Endothelial cell (in vitro differentiated cells): Measurements from ENCODE around the gene CHURC1. TPM values are rescaled to one million over a fixed set of nuclear protein-coding genes. Genes with fewer than 3 reads are reported as not detected.
A peak's percentile ranks its signal among the peaks of the same experiment; 100 is the strongest.

Source experiments
- DNase-seq: peaks from one replicate; pipeline ENCODE4 v3.0.0; 2021; ENCODE audit warnings: low spot score
- H3K27ac Mint-ChIP-seq: one replicate; pipeline ENCODE4 v1.8.0; 2021; ENCODE audit warnings: mixed read lengths, inconsistent platforms; ENCODE audit not compliant: unreplicated experiment
- H3K27me3 Mint-ChIP-seq: one replicate; pipeline ENCODE4 v1.8.0; 2021; ENCODE audit warnings: mild to moderate bottlenecking, moderate library complexity, mixed read lengths, inconsistent platforms; ENCODE audit not compliant: unreplicated experiment
- H3K36me3 Mint-ChIP-seq: one replicate; pipeline ENCODE4 v1.8.0; 2021; ENCODE audit warnings: mild to moderate bottlenecking, low read depth, mixed read lengths, inconsistent platforms; ENCODE audit not compliant: unreplicated experiment
- H3K4me1 Mint-ChIP-seq: one replicate; pipeline ENCODE4 v1.8.0; 2021; ENCODE audit warnings: mild to moderate bottlenecking, mixed read lengths, inconsistent platforms; ENCODE audit not compliant: unreplicated experiment
- H3K4me3 Mint-ChIP-seq: one replicate; pipeline ENCODE4 v1.8.0; 2021; ENCODE audit warnings: mild to moderate bottlenecking, mixed read lengths, inconsistent platforms; ENCODE audit not compliant: unreplicated experiment
- H3K9me3 Mint-ChIP-seq: one replicate; pipeline ENCODE4 v1.8.0; 2021; ENCODE audit warnings: mixed read lengths, inconsistent platforms; ENCODE audit not compliant: unreplicated experiment
- CTCF ChIP-seq: fragments of 200-600 bp; sonication (generic); IDR thresholded peaks from one replicate; pipeline ENCODE4 v1.5.0; 2021; ENCODE audit warnings: antibody characterized with exemption; ENCODE audit not compliant: unreplicated experiment
- total RNA-seq: library from RNA; stranded (reverse); fragmentation: NEBNext Ultra II Directional; extraction: Animal tissue kit (Norgen Biotek cat#: 25700); gene quantifications from one replicate; pipeline ENCODE4 v1.2.1, GENCODE V29; 2021; ENCODE audit not compliant: unreplicated experiment

CHURC1 gene
- total RNA-seq, 1 donor from 2014 or later: 36.2 TPM

GRCh38 chr14:64930085-64930843, 16.0 kb downstream of the CHURC1 start:
- Mint-ChIP-seq H3K4me3 (no peak overlapping the region), H3K9me3 (no peaks in the 10 kb centered on the region), H3K4me1 (no peaks in the 10 kb centered on the region), H3K27ac (no peak overlapping the region), H3K27me3 (no peaks in the 10 kb centered on the region), H3K36me3 (peaks cover 14% of the 10 kb centered on the region)
- no peak for DNase-seq
- no peak for TF ChIP-seq CTCF

- DNase-seq: no peak
- Mint-ChIP-seq H3K9me3 (no peaks in the 10 kb centered on the region), H3K4me3 (no peak overlapping the region), H3K27me3 (no peaks in the 10 kb centered on the region), H3K27ac (no peak overlapping the region), H3K36me3 (peaks cover 14% of the 10 kb centered on the region), H3K4me1 (no peaks in the 10 kb centered on the region)
- TF ChIP-seq CTCF: no peak
These were observed 16.9 kb downstream of the CHURC1 start for GRCh38 chr14:64931123-64931522.

GRCh38 chr14:64932231-64932630, 18.0 kb downstream of the CHURC1 start:
- Mint-ChIP-seq H3K4me1 (peaks cover 7% of the 10 kb centered on the region), H3K9me3 (no peaks in the 10 kb centered on the region)
- DNase-seq: no peak

GRCh38 chr14:64934338-64934929, 20.2 kb downstream of the CHURC1 start:
- DNase-seq: no peak
- Mint-ChIP-seq H3K4me1 (peaks cover 14% of the 10 kb centered on the region), H3K27ac (no peak overlapping the region), H3K27me3 (peaks cover 2% of the 10 kb centered on the region), H3K36me3 (peaks cover 13% of the 10 kb centered on the region), H3K9me3 (no peaks in the 10 kb centered on the region), H3K4me3 (peak overlapping the region; percentile 37)
- TF ChIP-seq CTCF: no peak

More at GRCh38 chr14:64932231-64932630, 18.0 kb downstream of the CHURC1 start:
- H3K27ac Mint-ChIP-seq: no peak overlapping the region
- no peak for TF ChIP-seq CTCF
- no peak overlapping the region for H3K4me3 Mint-ChIP-seq
- no peaks in the 10 kb centered on the region for H3K27me3 Mint-ChIP-seq
- peaks cover 10% of the 10 kb centered on the region for H3K36me3 Mint-ChIP-seq

- no peak overlapping the region for H3K27ac Mint-ChIP-seq
- H3K4me3 Mint-ChIP-seq: no peak overlapping the region
These were observed 21.3 kb downstream of the CHURC1 start for GRCh38 chr14:64935508-64935907.

More at GRCh38 chr14:64935508-64935907, 21.3 kb downstream of the CHURC1 start:
- H3K27me3 Mint-ChIP-seq: peaks cover 2% of the 10 kb centered on the region
- no peak for TF ChIP-seq CTCF
- H3K36me3 Mint-ChIP-seq: peaks cover 15% of the 10 kb centered on the region
- DNase-seq: no peak
- no peaks in the 10 kb centered on the region for H3K9me3 Mint-ChIP-seq
- peaks cover 14% of the 10 kb centered on the region for H3K4me1 Mint-ChIP-seq
